Measurements from ENCODE around the gene WDR62.
"Not testable (repeated sequence)": the region's sequence is repeated elsewhere in the genome, so short reads cannot be mapped to it uniquely, and the experiment has no call there.

The WDR62 gene

GRCh38 chr19:36125557-36125956 lies 70.9 kb downstream of the WDR62 start:
- Histone ChIP-seq H3K36me3 (ENCODE audit: control insufficient read depth in 2 of 2, insufficient read depth in 2 of 2, low read length in 2 of 2) (peaks cover 20 to 23% of the 10 kb centered on the region in 2 donors), H3K9ac (ENCODE audit: low read length in 2 of 2) (no peak overlapping the region), H3K27ac (ENCODE audit: low read length) (no peak overlapping the region), H3K4me1 (ENCODE audit: control insufficient read depth, insufficient read depth, low read length) (peaks cover 16% of the 10 kb centered on the region), H3K9me3 (ENCODE audit: control insufficient read depth in 2 of 2, low read length in 2 of 2) (no peaks in the 10 kb centered on the region), H3K27me3 (ENCODE audit: control insufficient read depth in 1 of 2, insufficient read depth in 2 of 2, low read length in 2 of 2) (no peaks in the 10 kb centered on the region), H3K4me3 (ENCODE audit: low read length in 2 of 2) (no peak overlapping the region)

GRCh38 chr19:36128392-36128736 lies 73.7 kb downstream of the WDR62 start:
- Histone ChIP-seq H3K36me3 (ENCODE audit: control insufficient read depth in 2 of 2, insufficient read depth in 2 of 2, low read length in 2 of 2) (peaks cover 14 to 15% of the 10 kb centered on the region in 2 donors), H3K4me1 (ENCODE audit: control insufficient read depth, insufficient read depth, low read length) (peaks cover 16% of the 10 kb centered on the region), H3K4me3 (ENCODE audit: low read length in 2 of 2) (peak overlapping the region; percentile 45 to 73), H3K27ac (ENCODE audit: low read length) (peak overlapping the region; percentile 93), H3K9me3 (ENCODE audit: control insufficient read depth in 2 of 2, low read length in 2 of 2) (no peaks in the 10 kb centered on the region), H3K27me3 (ENCODE audit: control insufficient read depth in 1 of 2, insufficient read depth in 2 of 2, low read length in 2 of 2) (no peaks in the 10 kb centered on the region), H3K9ac (ENCODE audit: low read length in 2 of 2) (peak overlapping the region; percentile 74 to 86)

- not testable (repeated sequence) for H3K27me3 ChIP-seq (ENCODE audit: control insufficient read depth in 1 of 2, insufficient read depth in 2 of 2, low read length in 2 of 2); H3K4me3 ChIP-seq (ENCODE audit: low read length in 2 of 2); H3K9me3 ChIP-seq (ENCODE audit: control insufficient read depth in 2 of 2, low read length in 2 of 2); H3K36me3 ChIP-seq (ENCODE audit: control insufficient read depth in 2 of 2, insufficient read depth in 2 of 2, low read length in 2 of 2); H3K9ac ChIP-seq (ENCODE audit: low read length in 2 of 2); H3K27ac ChIP-seq (ENCODE audit: low read length)
- peaks cover 19% of the 10 kb centered on the region for H3K4me1 ChIP-seq (ENCODE audit: control insufficient read depth, insufficient read depth, low read length)
Observed at GRCh38 chr19:36131221-36131620, 76.5 kb downstream of the WDR62 start.

GRCh38 chr19:36134867-36135266 lies 80.2 kb downstream of the WDR62 start:
- not testable (repeated sequence) for H3K27ac ChIP-seq (ENCODE audit: low read length); H3K9ac ChIP-seq (ENCODE audit: low read length in 2 of 2); H3K9me3 ChIP-seq (ENCODE audit: control insufficient read depth in 2 of 2, low read length in 2 of 2); H3K4me3 ChIP-seq (ENCODE audit: low read length in 2 of 2); H3K27me3 ChIP-seq (ENCODE audit: control insufficient read depth in 1 of 2, insufficient read depth in 2 of 2, low read length in 2 of 2); H3K36me3 ChIP-seq (ENCODE audit: control insufficient read depth in 2 of 2, insufficient read depth in 2 of 2, low read length in 2 of 2)
- H3K4me1 ChIP-seq (ENCODE audit: control insufficient read depth, insufficient read depth, low read length): peaks cover 15% of the 10 kb centered on the region

GRCh38 chr19:36136964-36137686 lies 82.4 kb downstream of the WDR62 start:
- Histone ChIP-seq H3K27ac (ENCODE audit: low read length) (peak overlapping the region; percentile 41), H3K4me1 (ENCODE audit: control insufficient read depth, insufficient read depth, low read length) (peaks cover 22% of the 10 kb centered on the region)

GRCh38 chr19:36139120-36139472 lies 84.4 kb downstream of the WDR62 start:
- peaks cover 7 to 8% of the 10 kb centered on the region in 2 donors for H3K36me3 ChIP-seq (ENCODE audit: control insufficient read depth in 2 of 2, insufficient read depth in 2 of 2, low read length in 2 of 2)
- H3K9ac ChIP-seq (ENCODE audit: low read length in 2 of 2): peak overlapping the region; percentile 95 to 100
- no peaks in the 10 kb centered on the region for H3K9me3 ChIP-seq (ENCODE audit: control insufficient read depth in 2 of 2, low read length in 2 of 2)
- peak overlapping the region; percentile 96 to 98 for H3K4me3 ChIP-seq (ENCODE audit: low read length in 2 of 2)
- H3K4me1 ChIP-seq (ENCODE audit: control insufficient read depth, insufficient read depth, low read length): peaks cover 22% of the 10 kb centered on the region
- no peaks in the 10 kb centered on the region for H3K27me3 ChIP-seq (ENCODE audit: control insufficient read depth in 1 of 2, insufficient read depth in 2 of 2, low read length in 2 of 2)
- peak overlapping the region; percentile 99 for H3K27ac ChIP-seq (ENCODE audit: low read length)

More at GRCh38 chr19:36136964-36137686, 82.4 kb downstream of the WDR62 start:
- Histone ChIP-seq H3K36me3 (ENCODE audit: control insufficient read depth in 2 of 2, insufficient read depth in 2 of 2, low read length in 2 of 2) (no peaks in the 10 kb centered on the region), H3K9me3 (ENCODE audit: control insufficient read depth in 2 of 2, low read length in 2 of 2) (no peaks in the 10 kb centered on the region), H3K4me3 (ENCODE audit: low read length in 2 of 2) (peak overlapping the region in 1 of 2 donors; percentile 22), H3K27me3 (ENCODE audit: control insufficient read depth in 1 of 2, insufficient read depth in 2 of 2, low read length in 2 of 2) (no peaks in the 10 kb centered on the region), H3K9ac (ENCODE audit: low read length in 2 of 2) (no peak overlapping the region)

GRCh38 chr19:36139473-36140303 lies 85.0 kb downstream of the WDR62 start, which contains the start of gene CAPNS1:
Gene CAPNS1 (plus strand): TSS chr19:36140066. CDS start chr19:36141012, 946 bp downstream.
- peak within 1 kb of the TSS; percentile 96 to 98 for H3K4me3 ChIP-seq (ENCODE audit: low read length in 2 of 2)
- H3K4me1 ChIP-seq (ENCODE audit: control insufficient read depth, insufficient read depth, low read length): peaks cover 22% of the 10 kb centered on the region
- no peaks in the 10 kb centered on the region for H3K27me3 ChIP-seq (ENCODE audit: control insufficient read depth in 1 of 2, insufficient read depth in 2 of 2, low read length in 2 of 2)
- peak within 1 kb of the TSS; percentile 99 for H3K27ac ChIP-seq (ENCODE audit: low read length)
- H3K9ac ChIP-seq (ENCODE audit: low read length in 2 of 2): peak within 1 kb of the TSS; percentile 99 to 100
- no peaks in the 10 kb centered on the region for H3K9me3 ChIP-seq (ENCODE audit: control insufficient read depth in 2 of 2, low read length in 2 of 2)
- peaks cover 9 to 12% of the 10 kb centered on the region in 2 donors for H3K36me3 ChIP-seq (ENCODE audit: control insufficient read depth in 2 of 2, insufficient read depth in 2 of 2, low read length in 2 of 2)

GRCh38 chr19:36140304-36141038 lies 85.8 kb downstream of the WDR62 start:
- H3K36me3 ChIP-seq (ENCODE audit: control insufficient read depth in 2 of 2, insufficient read depth in 2 of 2, low read length in 2 of 2): peaks cover 12 to 14% of the 10 kb centered on the region in 2 donors
- H3K9me3 ChIP-seq (ENCODE audit: control insufficient read depth in 2 of 2, low read length in 2 of 2): no peaks in the 10 kb centered on the region
- no peaks in the 10 kb centered on the region for H3K27me3 ChIP-seq (ENCODE audit: control insufficient read depth in 1 of 2, insufficient read depth in 2 of 2, low read length in 2 of 2)
- peaks cover 22% of the 10 kb centered on the region for H3K4me1 ChIP-seq (ENCODE audit: control insufficient read depth, insufficient read depth, low read length)
- peak overlapping the region; percentile 96 to 98 for H3K4me3 ChIP-seq (ENCODE audit: low read length in 2 of 2)
- H3K27ac ChIP-seq (ENCODE audit: low read length): peak overlapping the region; percentile 99
- peak overlapping the region; percentile 99 to 100 for H3K9ac ChIP-seq (ENCODE audit: low read length in 2 of 2)

GRCh38 chr19:36141039-36141927 lies 86.6 kb downstream of the WDR62 start:
- H3K4me1 ChIP-seq (ENCODE audit: control insufficient read depth, insufficient read depth, low read length): peaks cover 20% of the 10 kb centered on the region

GRCh38 chr19:36142046-36142445 lies 87.3 kb downstream of the WDR62 start:
- no peak overlapping the region for H3K9ac ChIP-seq (ENCODE audit: low read length in 2 of 2)
- H3K9me3 ChIP-seq (ENCODE audit: control insufficient read depth in 2 of 2, low read length in 2 of 2): no peaks in the 10 kb centered on the region
- no peaks in the 10 kb centered on the region for H3K27me3 ChIP-seq (ENCODE audit: control insufficient read depth in 1 of 2, insufficient read depth in 2 of 2, low read length in 2 of 2)
- H3K4me3 ChIP-seq (ENCODE audit: low read length in 2 of 2): no peak overlapping the region
- peak overlapping the region; percentile 31 for H3K27ac ChIP-seq (ENCODE audit: low read length)
- H3K4me1 ChIP-seq (ENCODE audit: control insufficient read depth, insufficient read depth, low read length): peaks cover 14% of the 10 kb centered on the region
- peaks cover 28 to 29% of the 10 kb centered on the region in 2 donors for H3K36me3 ChIP-seq (ENCODE audit: control insufficient read depth in 2 of 2, insufficient read depth in 2 of 2, low read length in 2 of 2)

More at GRCh38 chr19:36141039-36141927, 86.6 kb downstream of the WDR62 start:
- Histone ChIP-seq H3K27ac (ENCODE audit: low read length) (peak overlapping the region; percentile 99), H3K9me3 (ENCODE audit: control insufficient read depth in 2 of 2, low read length in 2 of 2) (no peaks in the 10 kb centered on the region), H3K36me3 (ENCODE audit: control insufficient read depth in 2 of 2, insufficient read depth in 2 of 2, low read length in 2 of 2) (peaks cover 21 to 22% of the 10 kb centered on the region in 2 donors), H3K9ac (ENCODE audit: low read length in 2 of 2) (peak overlapping the region; percentile 5 to 100), H3K4me3 (ENCODE audit: low read length in 2 of 2) (peak overlapping the region; percentile 47 to 98), H3K27me3 (ENCODE audit: control insufficient read depth in 1 of 2, insufficient read depth in 2 of 2, low read length in 2 of 2) (no peaks in the 10 kb centered on the region)
